Measurements from ENCODE around the gene SULT6B1.
"Not testable (repeated sequence)": the region's sequence is repeated elsewhere in the genome, so short reads cannot be mapped to it uniquely, and the experiment has no call there.

The SULT6B1 gene

GRCh38 chr2:37188570-37188969, at the start of gene SULT6B1:
Gene SULT6B1 (minus strand): TSS chr2:37188670. CDS start chr2:37188640, 30 bp downstream.
- Mint-ChIP-seq H3K36me3 (no peaks in the 10 kb centered on the region), H3K4me1 (no peaks in the 10 kb centered on the region), H3K9me3 (no peaks in the 10 kb centered on the region), H3K27me3 (no peaks in the 10 kb centered on the region), H3K4me3 (no peak within 1 kb of the TSS), H3K27ac (no peak within 1 kb of the TSS)
- no peak for ATAC-seq

- H3K36me3 Mint-ChIP-seq = peaks cover 25% of the 10 kb centered on the region
- H3K27me3 Mint-ChIP-seq = no peaks in the 10 kb centered on the region
- no peak overlapping the region for H3K27ac Mint-ChIP-seq
- H3K9me3 Mint-ChIP-seq = no peaks in the 10 kb centered on the region
- H3K4me3 Mint-ChIP-seq = no peak overlapping the region
- H3K4me1 Mint-ChIP-seq = peaks cover 28% of the 10 kb centered on the region
- ATAC-seq = no peak
These were observed 43.9 kb upstream of the SULT6B1 start for GRCh38 chr2:37232131-37232933.

- Mint-ChIP-seq H3K36me3 (peaks cover 27% of the 10 kb centered on the region), H3K27ac (no peak within 1 kb of the TSS), H3K27me3 (no peaks in the 10 kb centered on the region), H3K4me3 (no peak within 1 kb of the TSS), H3K4me1 (peaks cover 35% of the 10 kb centered on the region), H3K9me3 (no peaks in the 10 kb centered on the region)
- ATAC-seq = peak; percentile 97
These were observed 43.0 kb upstream of the SULT6B1 start, which contains the start of the genes CEBPZ and NDUFAF7 for GRCh38 chr2:37231241-37232130. Gene CEBPZ (minus strand): TSS chr2:37231596. CDS start chr2:37231567, 29 bp downstream. Gene NDUFAF7 (plus strand): TSS chr2:37231658. CDS start chr2:37231706, 48 bp downstream.

- no peak for ATAC-seq
- Mint-ChIP-seq H3K4me3 (no peak overlapping the region), H3K4me1 (peaks cover 29% of the 10 kb centered on the region), H3K27me3 (no peaks in the 10 kb centered on the region), H3K36me3 (peaks cover 20% of the 10 kb centered on the region), H3K9me3 (no peaks in the 10 kb centered on the region), H3K27ac (no peak overlapping the region)
These were observed 42.1 kb upstream of the SULT6B1 start for GRCh38 chr2:37230581-37230980.

- ATAC-seq = no peak
- no peak overlapping the region for H3K27ac Mint-ChIP-seq
- no peaks in the 10 kb centered on the region for H3K9me3 Mint-ChIP-seq
- no peak overlapping the region for H3K4me3 Mint-ChIP-seq
- H3K36me3 Mint-ChIP-seq = peaks cover 20% of the 10 kb centered on the region
- H3K27me3 Mint-ChIP-seq = no peaks in the 10 kb centered on the region
- H3K4me1 Mint-ChIP-seq = peaks cover 29% of the 10 kb centered on the region
These were observed 40.3 kb upstream of the SULT6B1 start for GRCh38 chr2:37228788-37229187.

GRCh38 chr2:37226863-37227262, 38.4 kb upstream of the SULT6B1 start:
- H3K27me3 Mint-ChIP-seq = no peaks in the 10 kb centered on the region
- H3K36me3 Mint-ChIP-seq = peaks cover 38% of the 10 kb centered on the region
- H3K9me3 Mint-ChIP-seq = no peaks in the 10 kb centered on the region
- peaks cover 41% of the 10 kb centered on the region for H3K4me1 Mint-ChIP-seq
- H3K27ac Mint-ChIP-seq = no peak overlapping the region
- no peak overlapping the region for H3K4me3 Mint-ChIP-seq
- no peak for ATAC-seq

GRCh38 chr2:37225129-37225528, 36.7 kb upstream of the SULT6B1 start:
- not testable (repeated sequence) for H3K4me3 Mint-ChIP-seq, H3K27me3 Mint-ChIP-seq, H3K27ac Mint-ChIP-seq, H3K9me3 Mint-ChIP-seq, ATAC-seq
- H3K4me1 Mint-ChIP-seq = peaks cover 41% of the 10 kb centered on the region
- peaks cover 53% of the 10 kb centered on the region for H3K36me3 Mint-ChIP-seq

GRCh38 chr2:37224063-37224462, 35.6 kb upstream of the SULT6B1 start:
- Mint-ChIP-seq H3K36me3 (peaks cover 53% of the 10 kb centered on the region), H3K4me3 (no peak overlapping the region), H3K9me3 (no peaks in the 10 kb centered on the region), H3K4me1 (peaks cover 36% of the 10 kb centered on the region), H3K27me3 (no peaks in the 10 kb centered on the region), H3K27ac (no peak overlapping the region)
- no peak for ATAC-seq

- Mint-ChIP-seq H3K36me3 (peaks cover 53% of the 10 kb centered on the region), H3K4me1 (peaks cover 33% of the 10 kb centered on the region), H3K9me3 (no peaks in the 10 kb centered on the region), H3K4me3 (no peak overlapping the region), H3K27ac (no peak overlapping the region), H3K27me3 (no peaks in the 10 kb centered on the region)
- ATAC-seq = no peak
These were observed 34.7 kb upstream of the SULT6B1 start for GRCh38 chr2:37223131-37223530.

- no peak overlapping the region for H3K27ac Mint-ChIP-seq
- no peaks in the 10 kb centered on the region for H3K27me3 Mint-ChIP-seq
- peaks cover 49% of the 10 kb centered on the region for H3K36me3 Mint-ChIP-seq
- peaks cover 21% of the 10 kb centered on the region for H3K4me1 Mint-ChIP-seq
- no peaks in the 10 kb centered on the region for H3K9me3 Mint-ChIP-seq
- no peak for ATAC-seq
- H3K4me3 Mint-ChIP-seq = no peak overlapping the region
These were observed 30.6 kb upstream of the SULT6B1 start for GRCh38 chr2:37219046-37219445.

- no peak overlapping the region for H3K4me3 Mint-ChIP-seq
- H3K36me3 Mint-ChIP-seq = peaks cover 41% of the 10 kb centered on the region
- peak overlapping the region; percentile 70 for H3K27ac Mint-ChIP-seq
- H3K27me3 Mint-ChIP-seq = no peaks in the 10 kb centered on the region
- no peak for ATAC-seq
- no peaks in the 10 kb centered on the region for H3K9me3 Mint-ChIP-seq
- peaks cover 7% of the 10 kb centered on the region for H3K4me1 Mint-ChIP-seq
These were observed 26.8 kb upstream of the SULT6B1 start for GRCh38 chr2:37215250-37215649.

GRCh38 chr2:37211939-37212338, 23.5 kb upstream of the SULT6B1 start:
- Mint-ChIP-seq H3K4me1 (peaks cover 16% of the 10 kb centered on the region), H3K27ac (peak overlapping the region; percentile 10), H3K27me3 (no peaks in the 10 kb centered on the region), H3K4me3 (no peak overlapping the region), H3K36me3 (peaks cover 74% of the 10 kb centered on the region), H3K9me3 (peaks cover 23% of the 10 kb centered on the region)
- ATAC-seq = no peak

GRCh38 chr2:37211212-37211611, 22.7 kb upstream of the SULT6B1 start:
- Mint-ChIP-seq H3K4me1 (peaks cover 16% of the 10 kb centered on the region), H3K4me3 (no peak overlapping the region), H3K36me3 (peaks cover 75% of the 10 kb centered on the region), H3K9me3 (peaks cover 25% of the 10 kb centered on the region), H3K27me3 (no peaks in the 10 kb centered on the region), H3K27ac (peak overlapping the region; percentile 10)
- no peak for ATAC-seq

GRCh38 chr2:37206760-37207159, 18.3 kb upstream of the SULT6B1 start:
- Mint-ChIP-seq H3K9me3 (peaks cover 25% of the 10 kb centered on the region), H3K36me3 (peaks cover 90% of the 10 kb centered on the region)
- H3K4me3 Mint-ChIP-seq, H3K27me3 Mint-ChIP-seq, H3K4me1 Mint-ChIP-seq, ATAC-seq, H3K27ac Mint-ChIP-seq: not testable (repeated sequence)

GRCh38 chr2:37205689-37206341, 17.3 kb upstream of the SULT6B1 start:
- peaks cover 25% of the 10 kb centered on the region for H3K9me3 Mint-ChIP-seq
- no peak overlapping the region for H3K27ac Mint-ChIP-seq
- peaks cover 10% of the 10 kb centered on the region for H3K4me1 Mint-ChIP-seq
- no peak overlapping the region for H3K4me3 Mint-ChIP-seq
- H3K27me3 Mint-ChIP-seq = no peaks in the 10 kb centered on the region
- peaks cover 83% of the 10 kb centered on the region for H3K36me3 Mint-ChIP-seq
- no peak for ATAC-seq
